Measurements from ENCODE around the gene AHDC1. TPM values are rescaled to one million over a fixed set of nuclear protein-coding genes. Genes with fewer than 3 reads are reported as not detected.
A peak's percentile ranks its signal among the peaks of the same experiment; 100 is the strongest.

Gene AHDC1
- total and polyA plus RNA-seq, 2 of the 13 experiments (the other 11 are each of a cell fraction or from before 2014, with no cell fraction given), result 1.0 to 2.7 TPM

DNA sequence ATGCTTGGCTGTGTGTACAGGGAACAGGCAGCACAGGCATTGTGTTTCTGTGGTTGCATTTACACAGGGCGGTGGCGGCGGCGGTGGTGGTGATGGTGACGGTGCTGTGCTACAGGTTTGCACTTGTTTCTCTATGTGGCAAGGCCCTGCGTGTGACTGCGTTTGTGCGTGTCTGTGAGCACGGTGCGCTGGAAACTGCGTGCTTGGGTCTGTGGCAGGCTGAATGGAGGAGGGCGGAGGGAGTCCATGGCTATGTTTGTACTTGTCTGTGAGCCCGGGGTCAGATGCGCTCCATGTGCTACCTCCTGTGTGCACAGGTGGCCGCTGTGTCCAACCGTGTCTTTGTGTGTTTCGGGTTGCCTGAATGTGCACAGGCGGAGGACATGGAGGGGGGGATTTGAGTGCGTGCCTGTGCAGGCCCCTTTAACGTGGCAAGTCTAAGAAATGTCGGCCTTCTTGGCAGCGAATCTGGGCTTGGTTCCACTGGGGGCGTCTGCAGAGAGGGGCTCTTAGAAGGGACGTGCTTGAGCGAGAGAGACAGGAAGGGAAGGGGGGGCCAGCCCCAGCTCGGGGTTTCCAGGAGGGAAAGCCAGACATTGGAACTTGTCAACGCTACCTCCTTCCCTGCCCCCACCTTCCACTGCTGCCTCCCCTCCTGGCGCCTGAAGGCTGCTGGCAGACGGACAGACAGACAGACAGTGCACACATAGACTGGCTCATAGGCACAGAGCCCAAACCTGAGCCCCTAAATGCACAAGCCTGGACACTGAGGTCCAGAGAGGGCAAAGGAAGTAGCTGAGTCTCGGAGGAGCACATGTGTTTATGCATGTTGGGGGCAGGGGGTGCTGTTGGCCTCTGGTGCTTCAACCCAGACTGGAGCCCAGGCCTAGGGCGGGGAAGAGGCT is 81.3 kb downstream of the AHDC1 start (continued):
- TF ChIP-seq, protein P1, sequence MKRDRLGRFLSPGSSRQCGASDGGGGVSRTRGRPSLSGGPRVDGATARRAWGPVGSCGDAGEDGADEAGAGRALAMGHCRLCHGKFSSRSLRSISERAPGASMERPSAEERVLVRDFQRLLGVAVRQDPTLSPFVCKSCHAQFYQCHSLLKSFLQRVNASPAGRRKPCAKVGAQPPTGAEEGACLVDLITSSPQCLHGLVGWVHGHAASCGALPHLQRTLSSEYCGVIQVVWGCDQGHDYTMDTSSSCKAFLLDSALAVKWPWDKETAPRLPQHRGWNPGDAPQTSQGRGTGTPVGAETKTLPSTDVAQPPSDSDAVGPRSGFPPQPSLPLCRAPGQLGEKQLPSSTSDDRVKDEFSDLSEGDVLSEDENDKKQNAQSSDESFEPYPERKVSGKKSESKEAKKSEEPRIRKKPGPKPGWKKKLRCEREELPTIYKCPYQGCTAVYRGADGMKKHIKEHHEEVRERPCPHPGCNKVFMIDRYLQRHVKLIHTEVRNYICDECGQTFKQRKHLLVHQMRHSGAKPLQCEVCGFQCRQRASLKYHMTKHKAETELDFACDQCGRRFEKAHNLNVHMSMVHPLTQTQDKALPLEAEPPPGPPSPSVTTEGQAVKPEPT (CRISPR knock-in tag; IDR thresholded peaks at IDR 0.05; ENCODE audit: low read depth), result 0 out of 2 replicates have a peak, but pooled peaks have one; percentile 49
- TF ChIP-seq IKZF4 (CRISPR knock-in tag; IDR thresholded peaks at IDR 0.05; ENCODE audit: borderline replicate concordance, low read depth, not compliant biosample characterization) (peak; percentile 12), ASH2L (IDR thresholded peaks at IDR 0.05; ENCODE audit: insufficient read length, low read depth, low read length) (peak; percentile 17), TP53 (CRISPR knock-in tag; conservative IDR thresholded peaks at IDR 0.05) (no peak), ZBTB3 (CRISPR knock-in tag; IDR thresholded peaks at IDR 0.05; ENCODE audit: borderline replicate concordance, low read depth) (peak; percentile 33; the same call in 1 of the 2 replicates), KAT8 (CRISPR knock-in tag; IDR thresholded peaks at IDR 0.05) (0 out of 2 replicates have a peak, but pooled peaks have one; percentile 4), HDAC1 (CRISPR knock-in tag; IDR thresholded peaks at IDR 0.05) (peak; percentile 77), HDAC6 (IDR thresholded peaks at IDR 0.05; ENCODE audit: low read depth, low read length) (no peak), U2AF1 (optimal IDR thresholded peaks at IDR 0.05; ENCODE audit: low read depth, low read length) (no peak), ZNF160 (CRISPR knock-in tag; IDR thresholded peaks at IDR 0.05) (peak; percentile 9; the same call in 1 of the 2 replicates), PCBP1 (IDR thresholded peaks at IDR 0.05; ENCODE audit: borderline replicate concordance, low read depth, low read length) (peak; percentile 52; the same call in 1 of the 2 replicates), ZNF780A (CRISPR knock-in tag; IDR thresholded peaks at IDR 0.05) (no peak), ZBTB38 (CRISPR knock-in tag; IDR thresholded peaks at IDR 0.05) (peak; percentile 56; the same call in 1 of the 2 replicates), SRSF1 (optimal IDR thresholded peaks at IDR 0.05; ENCODE audit: low read depth, low read length) (peak; percentile 80), MEIS1 (CRISPR knock-in tag; IDR thresholded peaks at IDR 0.05; ENCODE audit: borderline replicate concordance) (0 out of 2 replicates have a peak, but pooled peaks have one; percentile 56), XRCC5 (optimal IDR thresholded peaks at IDR 0.05; ENCODE audit: low read length) (peak; percentile 16), HMG20A (CRISPR knock-in tag; IDR thresholded peaks at IDR 0.05; ENCODE audit: borderline replicate concordance) (0 out of 2 replicates have a peak, but pooled peaks have one; percentile 7)
- TF ChIP-seq, protein P2, sequence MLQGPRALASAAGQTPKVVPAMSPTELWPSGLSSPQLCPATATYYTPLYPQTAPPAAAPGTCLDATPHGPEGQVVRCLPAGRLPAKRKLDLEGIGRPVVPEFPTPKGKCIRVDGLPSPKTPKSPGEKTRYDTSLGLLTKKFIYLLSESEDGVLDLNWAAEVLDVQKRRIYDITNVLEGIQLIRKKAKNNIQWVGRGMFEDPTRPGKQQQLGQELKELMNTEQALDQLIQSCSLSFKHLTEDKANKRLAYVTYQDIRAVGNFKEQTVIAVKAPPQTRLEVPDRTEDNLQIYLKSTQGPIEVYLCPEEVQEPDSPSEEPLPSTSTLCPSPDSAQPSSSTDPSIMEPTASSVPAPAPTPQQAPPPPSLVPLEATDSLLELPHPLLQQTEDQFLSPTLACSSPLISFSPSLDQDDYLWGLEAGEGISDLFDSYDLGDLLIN (CRISPR knock-in tag; IDR thresholded peaks at IDR 0.05; ENCODE audit: borderline replicate concordance), result no peak
- TF ChIP-seq, protein P3, sequence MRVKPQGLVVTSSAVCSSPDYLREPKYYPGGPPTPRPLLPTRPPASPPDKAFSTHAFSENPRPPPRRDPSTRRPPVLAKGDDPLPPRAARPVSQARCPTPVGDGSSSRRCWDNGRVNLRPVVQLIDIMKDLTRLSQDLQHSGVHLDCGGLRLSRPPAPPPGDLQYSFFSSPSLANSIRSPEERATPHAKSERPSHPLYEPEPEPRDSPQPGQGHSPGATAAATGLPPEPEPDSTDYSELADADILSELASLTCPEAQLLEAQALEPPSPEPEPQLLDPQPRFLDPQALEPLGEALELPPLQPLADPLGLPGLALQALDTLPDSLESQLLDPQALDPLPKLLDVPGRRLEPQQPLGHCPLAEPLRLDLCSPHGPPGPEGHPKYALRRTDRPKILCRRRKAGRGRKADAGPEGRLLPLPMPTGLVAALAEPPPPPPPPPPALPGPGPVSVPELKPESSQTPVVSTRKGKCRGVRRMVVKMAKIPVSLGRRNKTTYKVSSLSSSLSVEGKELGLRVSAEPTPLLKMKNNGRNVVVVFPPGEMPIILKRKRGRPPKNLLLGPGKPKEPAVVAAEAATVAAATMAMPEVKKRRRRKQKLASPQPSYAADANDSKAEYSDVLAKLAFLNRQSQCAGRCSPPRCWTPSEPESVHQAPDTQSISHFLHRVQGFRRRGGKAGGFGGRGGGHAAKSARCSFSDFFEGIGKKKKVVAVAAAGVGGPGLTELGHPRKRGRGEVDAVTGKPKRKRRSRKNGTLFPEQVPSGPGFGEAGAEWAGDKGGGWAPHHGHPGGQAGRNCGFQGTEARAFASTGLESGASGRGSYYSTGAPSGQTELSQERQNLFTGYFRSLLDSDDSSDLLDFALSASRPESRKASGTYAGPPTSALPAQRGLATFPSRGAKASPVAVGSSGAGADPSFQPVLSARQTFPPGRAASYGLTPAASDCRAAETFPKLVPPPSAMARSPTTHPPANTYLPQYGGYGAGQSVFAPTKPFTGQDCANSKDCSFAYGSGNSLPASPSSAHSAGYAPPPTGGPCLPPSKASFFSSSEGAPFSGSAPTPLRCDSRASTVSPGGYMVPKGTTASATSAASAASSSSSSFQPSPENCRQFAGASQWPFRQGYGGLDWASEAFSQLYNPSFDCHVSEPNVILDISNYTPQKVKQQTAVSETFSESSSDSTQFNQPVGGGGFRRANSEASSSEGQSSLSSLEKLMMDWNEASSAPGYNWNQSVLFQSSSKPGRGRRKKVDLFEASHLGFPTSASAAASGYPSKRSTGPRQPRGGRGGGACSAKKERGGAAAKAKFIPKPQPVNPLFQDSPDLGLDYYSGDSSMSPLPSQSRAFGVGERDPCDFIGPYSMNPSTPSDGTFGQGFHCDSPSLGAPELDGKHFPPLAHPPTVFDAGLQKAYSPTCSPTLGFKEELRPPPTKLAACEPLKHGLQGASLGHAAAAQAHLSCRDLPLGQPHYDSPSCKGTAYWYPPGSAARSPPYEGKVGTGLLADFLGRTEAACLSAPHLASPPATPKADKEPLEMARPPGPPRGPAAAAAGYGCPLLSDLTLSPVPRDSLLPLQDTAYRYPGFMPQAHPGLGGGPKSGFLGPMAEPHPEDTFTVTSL (CRISPR knock-in tag; IDR thresholded peaks at IDR 0.05; ENCODE audit: borderline replicate concordance), result peak; percentile 20; the same call in 1 of the 2 replicates

All from HepG2 (cell line).